Ovary (tissue), 3 donors: ENCODE data around the gene SIK2.

Experiments used
- POLR2A ChIP-seq: fragments of 450-650 bp; IDR thresholded peaks from one replicate; pipeline ENCODE4 v1.6.1; 2017; ENCODE audit warnings: antibody characterized with exemption, mild to moderate bottlenecking, moderate library complexity
- TF ChIP-seq, protein P1 (sequence below), 3 donors: fragments of 450-650 bp in 2 of 3; fragments of 200-600 bp in 1 of 3; IDR thresholded peaks; one replicate each; pipeline versions ENCODE4 v1.5.1 to v1.8.0; 2016 to 2022; ENCODE audit warnings: antibody characterized with exemption in 3 of 3, mild to moderate bottlenecking in 1 of 3
- donor health status: DM: no; HTN: no; CAD: no.

DNA sequence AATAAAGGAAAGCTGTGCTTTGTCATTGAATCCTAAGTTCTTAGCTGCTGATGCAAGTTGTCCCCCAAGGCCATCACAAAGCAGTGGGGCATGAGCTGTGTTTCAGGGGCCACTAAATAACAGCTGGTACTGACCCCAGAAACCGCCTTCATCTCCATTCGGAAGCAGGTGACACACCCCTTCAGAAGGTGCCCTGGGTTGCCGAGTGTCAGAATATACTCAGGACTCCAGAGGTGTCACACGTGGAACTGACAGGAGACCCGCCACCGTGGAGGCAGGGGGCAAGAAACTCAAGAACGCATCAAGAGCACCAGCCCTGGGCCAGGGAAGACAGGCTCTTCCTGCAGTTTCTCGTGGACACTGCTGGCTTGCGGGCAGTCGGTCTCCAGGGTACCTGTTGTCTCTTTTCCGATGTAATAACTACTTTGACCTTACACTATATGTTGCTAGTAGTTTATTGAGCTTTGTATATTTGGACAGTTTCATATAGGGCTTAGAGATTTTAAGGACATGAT is 122.4 kb downstream of the SIK2 start:
- TF ChIP-seq, protein P1, sequence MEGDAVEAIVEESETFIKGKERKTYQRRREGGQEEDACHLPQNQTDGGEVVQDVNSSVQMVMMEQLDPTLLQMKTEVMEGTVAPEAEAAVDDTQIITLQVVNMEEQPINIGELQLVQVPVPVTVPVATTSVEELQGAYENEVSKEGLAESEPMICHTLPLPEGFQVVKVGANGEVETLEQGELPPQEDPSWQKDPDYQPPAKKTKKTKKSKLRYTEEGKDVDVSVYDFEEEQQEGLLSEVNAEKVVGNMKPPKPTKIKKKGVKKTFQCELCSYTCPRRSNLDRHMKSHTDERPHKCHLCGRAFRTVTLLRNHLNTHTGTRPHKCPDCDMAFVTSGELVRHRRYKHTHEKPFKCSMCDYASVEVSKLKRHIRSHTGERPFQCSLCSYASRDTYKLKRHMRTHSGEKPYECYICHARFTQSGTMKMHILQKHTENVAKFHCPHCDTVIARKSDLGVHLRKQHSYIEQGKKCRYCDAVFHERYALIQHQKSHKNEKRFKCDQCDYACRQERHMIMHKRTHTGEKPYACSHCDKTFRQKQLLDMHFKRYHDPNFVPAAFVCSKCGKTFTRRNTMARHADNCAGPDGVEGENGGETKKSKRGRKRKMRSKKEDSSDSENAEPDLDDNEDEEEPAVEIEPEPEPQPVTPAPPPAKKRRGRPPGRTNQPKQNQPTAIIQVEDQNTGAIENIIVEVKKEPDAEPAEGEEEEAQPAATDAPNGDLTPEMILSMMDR (IDR thresholded peaks at IDR 0.05), result no peak
- TF ChIP-seq POLR2A, result no peak
